WTC11 (cell line): ENCODE measurements around the gene ZNRF1. TPM values are rescaled to one million over a fixed set of nuclear protein-coding genes. Genes with fewer than 3 reads are reported as not detected.

Experiments
- ATAC-seq: fragments of 200-7000 bp; cut with Tn5 transposase; 2 replicates; pipeline ENCODE4 v1.10.0; 2021; ENCODE audit warnings: mild to moderate bottlenecking, moderate library complexity
- CTCF ChIA-PET: fragments of 300-600 bp; sonication (Branson Sonifier 250); formaldehyde crosslinking; loops from one replicate; lab custom pipeline; 2021; ENCODE audit warnings: antibody characterized with exemption; lab: Charles Lee
- POLR2A ChIA-PET: fragments of 350-600 bp; sonication (Branson Sonifier 250); formaldehyde crosslinking; loops from one replicate; lab custom pipeline; 2021; ENCODE audit warnings: antibody characterized with exemption; lab: Charles Lee
- DNase-seq: peaks from one replicate; pipeline ENCODE4 v3.0.0; 2021; ENCODE audit warnings: low spot score
- H3K27ac Mint-ChIP-seq: 2 replicates; pipeline ENCODE4 v1.8.0; 2021; ENCODE audit warnings: mixed read lengths
- H3K27me3 Mint-ChIP-seq: 2 replicates; pipeline ENCODE4 v1.8.0; 2021; ENCODE audit warnings: low read depth, mild to moderate bottlenecking, moderate library complexity, mixed read lengths
- H3K36me3 Mint-ChIP-seq: 2 replicates; pipeline ENCODE4 v1.8.0; 2021; ENCODE audit warnings: mixed read lengths
- H3K4me1 Mint-ChIP-seq: 2 replicates; pipeline ENCODE4 v1.8.0; 2022; ENCODE audit warnings: mixed read lengths
- H3K4me3 Mint-ChIP-seq: 2 replicates; pipeline ENCODE4 v1.8.0; 2021; ENCODE audit warnings: mild to moderate bottlenecking, moderate library complexity, mixed read lengths
- H3K9me3 Mint-ChIP-seq: 2 replicates; pipeline ENCODE4 v1.8.0; 2021; ENCODE audit warnings: mixed read lengths
- CREB1 ChIP-seq: sonication (generic); formaldehyde crosslinking; IDR thresholded peaks from 2 replicates; pipeline ENCODE4 v1.8.0; 2023; ENCODE audit warnings: mild to moderate bottlenecking, missing genetic modification reagents
- CTCF ChIP-seq: fragments of 200-600 bp; IDR thresholded peaks from 2 replicates; pipeline ENCODE4 v1.8.0; 2022; ENCODE audit warnings: antibody characterized with exemption
- PRRX2 ChIP-seq: fragments of 250-450 bp; sonication (Bioruptor Pico); IDR thresholded peaks from 2 replicates; pipeline ENCODE4 v1.8.0; 2021; ENCODE audit warnings: mild to moderate bottlenecking
- TCF7 ChIP-seq: sonication (generic); formaldehyde crosslinking; IDR thresholded peaks from 2 replicates; pipeline ENCODE4 v1.8.0; 2022; ENCODE audit warnings: mild to moderate bottlenecking, low read depth, missing genetic modification reagents, moderate library complexity
- total RNA-seq: library from RNA; stranded (reverse); gene quantifications from 3 replicates; pipeline ENCODE4 v1.2.3, GENCODE V29; 2021
- TF ChIP-seq, protein P1 (sequence below): sonication (generic); formaldehyde crosslinking; IDR thresholded peaks from 2 replicates; pipeline ENCODE4 v1.8.0; 2022; ENCODE audit warnings: missing genetic modification reagents
- TF ChIP-seq, protein P2 (sequence below): sonication (generic); formaldehyde crosslinking; IDR thresholded peaks from 2 replicates; pipeline ENCODE4 v1.8.1; 2023; ENCODE audit warnings: mild to moderate bottlenecking, missing genetic modification reagents, borderline replicate concordance
- TF ChIP-seq, protein P3 (sequence below): sonication (generic); formaldehyde crosslinking; IDR thresholded peaks from 2 replicates; pipeline ENCODE4 v1.8.0; 2022; ENCODE audit warnings: mild to moderate bottlenecking, missing genetic modification reagents

The ZNRF1 gene
- total RNA-seq, 1 experiment from 2014 or later = 47.6 TPM

DNA sequence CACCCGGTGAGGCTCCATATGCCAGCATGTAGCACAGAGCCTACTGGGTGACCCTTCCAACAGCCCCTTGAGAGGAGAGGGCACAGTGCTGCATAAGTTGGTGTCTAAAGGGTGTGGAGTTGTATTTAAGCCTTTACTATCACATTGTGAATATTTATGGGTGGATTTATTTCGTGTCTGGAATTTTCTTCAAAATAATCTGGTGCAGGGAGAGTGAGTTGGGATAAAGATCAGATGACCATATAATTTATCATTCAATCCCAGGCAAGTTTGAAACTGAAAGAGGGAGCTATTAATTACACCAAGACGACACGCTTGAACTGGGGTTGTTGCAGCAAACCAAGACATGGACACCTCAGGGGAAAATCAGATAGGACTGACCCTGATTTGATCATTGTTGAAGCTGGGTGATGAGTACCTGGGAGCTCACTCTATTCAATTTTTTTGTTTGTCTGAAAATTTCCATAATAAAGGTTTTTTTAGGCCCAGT, 75.5 kb downstream of the ZNRF1 start (continued):
- no peak for TF ChIP-seq TCF7 (CRISPR knock-in tag)
- TF ChIP-seq CTCF = no peak
- TF ChIP-seq, protein P1, sequence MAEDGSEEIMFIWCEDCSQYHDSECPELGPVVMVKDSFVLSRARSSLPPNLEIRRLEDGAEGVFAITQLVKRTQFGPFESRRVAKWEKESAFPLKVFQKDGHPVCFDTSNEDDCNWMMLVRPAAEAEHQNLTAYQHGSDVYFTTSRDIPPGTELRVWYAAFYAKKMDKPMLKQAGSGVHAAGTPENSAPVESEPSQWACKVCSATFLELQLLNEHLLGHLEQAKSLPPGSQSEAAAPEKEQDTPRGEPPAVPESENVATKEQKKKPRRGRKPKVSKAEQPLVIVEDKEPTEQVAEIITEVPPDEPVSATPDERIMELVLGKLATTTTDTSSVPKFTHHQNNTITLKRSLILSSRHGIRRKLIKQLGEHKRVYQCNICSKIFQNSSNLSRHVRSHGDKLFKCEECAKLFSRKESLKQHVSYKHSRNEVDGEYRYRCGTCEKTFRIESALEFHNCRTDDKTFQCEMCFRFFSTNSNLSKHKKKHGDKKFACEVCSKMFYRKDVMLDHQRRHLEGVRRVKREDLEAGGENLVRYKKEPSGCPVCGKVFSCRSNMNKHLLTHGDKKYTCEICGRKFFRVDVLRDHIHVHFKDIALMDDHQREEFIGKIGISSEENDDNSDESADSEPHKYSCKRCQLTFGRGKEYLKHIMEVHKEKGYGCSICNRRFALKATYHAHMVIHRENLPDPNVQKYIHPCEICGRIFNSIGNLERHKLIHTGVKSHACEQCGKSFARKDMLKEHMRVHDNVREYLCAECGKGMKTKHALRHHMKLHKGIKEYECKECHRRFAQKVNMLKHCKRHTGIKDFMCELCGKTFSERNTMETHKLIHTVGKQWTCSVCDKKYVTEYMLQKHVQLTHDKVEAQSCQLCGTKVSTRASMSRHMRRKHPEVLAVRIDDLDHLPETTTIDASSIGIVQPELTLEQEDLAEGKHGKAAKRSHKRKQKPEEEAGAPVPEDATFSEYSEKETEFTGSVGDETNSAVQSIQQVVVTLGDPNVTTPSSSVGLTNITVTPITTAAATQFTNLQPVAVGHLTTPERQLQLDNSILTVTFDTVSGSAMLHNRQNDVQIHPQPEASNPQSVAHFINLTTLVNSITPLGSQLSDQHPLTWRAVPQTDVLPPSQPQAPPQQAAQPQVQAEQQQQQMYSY (CRISPR knock-in tag) = no peak
- TF ChIP-seq, protein P2, sequence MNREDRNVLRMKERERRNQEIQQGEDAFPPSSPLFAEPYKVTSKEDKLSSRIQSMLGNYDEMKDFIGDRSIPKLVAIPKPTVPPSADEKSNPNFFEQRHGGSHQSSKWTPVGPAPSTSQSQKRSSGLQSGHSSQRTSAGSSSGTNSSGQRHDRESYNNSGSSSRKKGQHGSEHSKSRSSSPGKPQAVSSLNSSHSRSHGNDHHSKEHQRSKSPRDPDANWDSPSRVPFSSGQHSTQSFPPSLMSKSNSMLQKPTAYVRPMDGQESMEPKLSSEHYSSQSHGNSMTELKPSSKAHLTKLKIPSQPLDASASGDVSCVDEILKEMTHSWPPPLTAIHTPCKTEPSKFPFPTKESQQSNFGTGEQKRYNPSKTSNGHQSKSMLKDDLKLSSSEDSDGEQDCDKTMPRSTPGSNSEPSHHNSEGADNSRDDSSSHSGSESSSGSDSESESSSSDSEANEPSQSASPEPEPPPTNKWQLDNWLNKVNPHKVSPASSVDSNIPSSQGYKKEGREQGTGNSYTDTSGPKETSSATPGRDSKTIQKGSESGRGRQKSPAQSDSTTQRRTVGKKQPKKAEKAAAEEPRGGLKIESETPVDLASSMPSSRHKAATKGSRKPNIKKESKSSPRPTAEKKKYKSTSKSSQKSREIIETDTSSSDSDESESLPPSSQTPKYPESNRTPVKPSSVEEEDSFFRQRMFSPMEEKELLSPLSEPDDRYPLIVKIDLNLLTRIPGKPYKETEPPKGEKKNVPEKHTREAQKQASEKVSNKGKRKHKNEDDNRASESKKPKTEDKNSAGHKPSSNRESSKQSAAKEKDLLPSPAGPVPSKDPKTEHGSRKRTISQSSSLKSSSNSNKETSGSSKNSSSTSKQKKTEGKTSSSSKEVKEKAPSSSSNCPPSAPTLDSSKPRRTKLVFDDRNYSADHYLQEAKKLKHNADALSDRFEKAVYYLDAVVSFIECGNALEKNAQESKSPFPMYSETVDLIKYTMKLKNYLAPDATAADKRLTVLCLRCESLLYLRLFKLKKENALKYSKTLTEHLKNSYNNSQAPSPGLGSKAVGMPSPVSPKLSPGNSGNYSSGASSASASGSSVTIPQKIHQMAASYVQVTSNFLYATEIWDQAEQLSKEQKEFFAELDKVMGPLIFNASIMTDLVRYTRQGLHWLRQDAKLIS (CRISPR knock-in tag) = no peak
- TF ChIP-seq, protein P3, sequence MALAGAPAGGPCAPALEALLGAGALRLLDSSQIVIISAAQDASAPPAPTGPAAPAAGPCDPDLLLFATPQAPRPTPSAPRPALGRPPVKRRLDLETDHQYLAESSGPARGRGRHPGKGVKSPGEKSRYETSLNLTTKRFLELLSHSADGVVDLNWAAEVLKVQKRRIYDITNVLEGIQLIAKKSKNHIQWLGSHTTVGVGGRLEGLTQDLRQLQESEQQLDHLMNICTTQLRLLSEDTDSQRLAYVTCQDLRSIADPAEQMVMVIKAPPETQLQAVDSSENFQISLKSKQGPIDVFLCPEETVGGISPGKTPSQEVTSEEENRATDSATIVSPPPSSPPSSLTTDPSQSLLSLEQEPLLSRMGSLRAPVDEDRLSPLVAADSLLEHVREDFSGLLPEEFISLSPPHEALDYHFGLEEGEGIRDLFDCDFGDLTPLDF (CRISPR knock-in tag) = no peak

GRCh38 chr16:75074920-75075687, 76.3 kb downstream of the ZNRF1 start:
- Mint-ChIP-seq H3K9me3 (peaks cover 8% of the 10 kb centered on the region; the same call in 1 of the 2 replicates), H3K4me3 (no peak overlapping the region), H3K27me3 (no peaks in the 10 kb centered on the region), H3K36me3 (peaks cover 9% of the 10 kb centered on the region), H3K4me1 (peaks cover 35% of the 10 kb centered on the region), H3K27ac (no peak overlapping the region)
- ATAC-seq = peak; percentile 22
- ChIA-PET CTCF (interaction anchor here (1.0 to 1.2 kb wide), 2 partner anchors 13 to 36 kb away, joined by 3 to 6 read pairs; no protein-coding TSS in a partner anchor), POLR2A (no interaction called here)
- DNase-seq = no peak
- TF ChIP-seq PRRX2 (CRISPR knock-in tag) = no peak
- TF ChIP-seq CTCF = no peak
- TF ChIP-seq CREB1 (CRISPR knock-in tag) = no peak
